SU-DHL-6 (cell line): Measurements from ENCODE around the gene CREB5.

Source experiments
- CTCF ChIP-seq: fragments of 200-600 bp; sonication (generic); IDR thresholded peaks from one replicate; pipeline ENCODE4 v1.5.1; 2017; ENCODE audit warnings: antibody characterized with exemption, mild to moderate bottlenecking, low read length, moderate library complexity; ENCODE audit not compliant: insufficient read depth, poor library complexity, severe bottlenecking
- EZH2phosphoT487 ChIP-seq: fragments of 200-600 bp; sonication (generic), shearing (Covaris generic); conservative IDR thresholded peaks from 2 replicates; pipeline ENCODE4 v1.6.1; 2018; ENCODE audit warnings: mild to moderate bottlenecking, antibody characterized with exemption, low read length, moderate library complexity, mixed read lengths

GRCh38 chr7:28588602-28589001 lies 176.3 kb downstream of the CREB5 start:
- TF ChIP-seq CTCF (no peak), EZH2phosphoT487 (no peak)
